AG04449 (cell line): Measurements from ENCODE around the gene TFPI2.

Experiments used
- CTCF ChIA-PET: fragments of 350-600 bp; formaldehyde crosslinking; extraction: SDS; loops from one replicate; lab custom pipeline; 2021; ENCODE audit warnings: antibody characterized with exemption; lab: Yijun Ruan, JAX
- POLR2A ChIA-PET: fragments of 400-600, 350-600 bp; formaldehyde crosslinking; extraction: SDS; loops from one replicate; lab custom pipeline; 2020; ENCODE audit warnings: antibody characterized with exemption, inconsistent platforms; lab: Yijun Ruan, JAX
- DNase-seq: peaks from one replicate; pipeline ENCODE4 v3.0.0-alpha.2; 2010; ENCODE audit warnings: low read depth, low spot score
- H3K4me3 ChIP-seq: 2 replicates; pipeline ENCODE4 v1.5.1; 2011; ENCODE audit warnings: low read depth, mild to moderate bottlenecking, control low read depth, low read length
- CTCF ChIP-seq: IDR thresholded peaks from one replicate; pipeline ENCODE4 v1.5.1; 2011; ENCODE audit warnings: mild to moderate bottlenecking, moderate library complexity, low read length, control low read depth, inconsistent platforms; ENCODE audit not compliant: insufficient read depth; ENCODE audit errors: missing control alignments

TFPI2 gene

GRCh38 chr7:93835702-93836101 is 54.9 kb downstream of the TFPI2 start:
- TF ChIP-seq CTCF: no peak
- ChIA-PET CTCF (no interaction called here), POLR2A (no interaction called here)
- no peak for DNase-seq
- no peak overlapping the region for H3K4me3 ChIP-seq
